GM21360 (cell line): ENCODE measurements around the gene PRKCH.

ENCODE experiments used
- ATAC-seq: cut with Tn5 transposase; IDR thresholded peaks from one replicate; pipeline ENCODE4 v1.9.1; 2021; ENCODE audit warnings: mild to moderate bottlenecking, moderate library complexity; ENCODE audit not compliant: unreplicated experiment

The PRKCH gene

DNA sequence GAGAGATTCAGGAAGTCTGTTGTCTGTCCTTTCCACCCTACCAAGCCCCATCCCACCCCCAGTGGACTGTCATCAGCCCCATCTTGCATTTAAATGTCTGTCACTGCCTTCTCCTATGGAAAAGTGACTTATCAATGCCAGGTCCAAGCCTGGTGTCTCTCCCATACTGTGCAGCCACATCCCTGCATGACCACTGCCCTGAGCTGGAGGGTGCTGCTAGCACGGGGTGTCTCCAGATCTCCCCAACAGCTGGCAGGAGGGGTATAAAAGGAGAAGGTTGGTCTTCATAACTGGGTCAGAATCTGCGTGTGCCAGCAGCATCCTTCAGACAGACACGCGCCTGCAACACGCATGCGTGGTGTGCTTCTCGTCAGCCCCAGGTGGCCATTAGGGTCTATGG is 219.6 kb downstream of the PRKCH start:
- ATAC-seq, result no peak

DNA sequence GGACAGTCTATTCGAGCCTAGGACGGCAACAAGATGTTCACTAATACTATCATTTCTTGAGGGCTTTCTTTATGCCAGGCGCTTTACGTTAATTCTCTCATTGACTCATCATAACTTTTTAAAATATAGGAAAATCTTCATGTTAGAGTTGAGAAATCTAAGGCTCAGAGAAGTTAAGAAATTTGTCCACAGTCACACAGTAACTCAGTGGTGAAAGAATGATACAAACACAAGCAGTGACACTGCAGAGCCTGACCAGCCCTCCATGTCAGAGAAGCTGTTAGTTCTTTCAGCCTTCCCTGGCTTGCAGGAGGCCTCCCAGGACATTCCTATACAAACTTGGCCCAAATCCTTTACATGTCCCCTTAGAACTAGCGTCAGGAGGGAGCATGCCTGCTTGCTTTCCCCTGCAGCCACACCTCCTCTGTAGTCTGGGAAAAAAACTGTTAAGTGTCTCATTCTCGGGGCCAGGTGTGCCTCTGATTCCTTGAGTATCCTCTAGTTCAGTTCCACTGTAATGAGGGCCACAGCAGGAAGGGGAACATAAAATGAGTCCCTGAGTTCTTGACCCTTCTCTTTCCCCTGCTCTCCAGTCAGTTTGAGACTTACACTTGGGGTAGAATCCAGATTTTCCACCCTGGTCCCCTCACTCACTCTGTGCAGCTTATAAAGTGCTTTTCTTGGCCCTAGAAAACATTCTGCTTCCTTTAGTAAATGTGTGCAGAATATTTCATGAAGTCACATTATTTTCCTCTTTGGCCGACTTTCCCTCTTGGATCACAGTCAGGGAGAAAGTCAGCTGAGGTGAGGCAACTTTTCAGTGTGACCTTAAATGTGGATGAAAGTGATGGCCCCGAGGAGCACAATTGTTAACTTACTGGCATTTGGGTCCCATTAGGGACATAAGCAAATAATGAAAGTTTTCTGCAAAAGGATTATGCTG is 221.7 kb downstream of the PRKCH start:
- ATAC-seq, result no peak

DNA sequence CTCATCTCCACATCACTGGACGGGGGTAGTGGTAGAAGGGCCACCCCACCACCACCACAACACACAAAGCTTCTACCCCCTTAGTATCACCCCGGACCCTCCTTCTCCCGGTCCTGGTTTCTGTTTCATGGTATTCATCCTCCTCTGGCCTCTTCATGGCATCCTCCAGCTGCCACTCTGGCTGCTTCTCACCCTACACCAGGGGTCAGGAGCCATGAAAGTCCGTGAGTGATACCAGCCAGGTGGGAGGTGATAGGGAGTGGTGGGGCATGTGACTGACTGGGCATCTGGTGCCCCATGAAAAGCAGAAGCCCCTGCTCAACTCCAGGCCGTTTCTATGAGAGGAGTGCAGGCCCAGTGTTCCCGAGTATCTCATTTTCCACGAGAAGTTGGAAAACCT is 222.6 kb downstream of the PRKCH start:
- ATAC-seq, result no peak

DNA sequence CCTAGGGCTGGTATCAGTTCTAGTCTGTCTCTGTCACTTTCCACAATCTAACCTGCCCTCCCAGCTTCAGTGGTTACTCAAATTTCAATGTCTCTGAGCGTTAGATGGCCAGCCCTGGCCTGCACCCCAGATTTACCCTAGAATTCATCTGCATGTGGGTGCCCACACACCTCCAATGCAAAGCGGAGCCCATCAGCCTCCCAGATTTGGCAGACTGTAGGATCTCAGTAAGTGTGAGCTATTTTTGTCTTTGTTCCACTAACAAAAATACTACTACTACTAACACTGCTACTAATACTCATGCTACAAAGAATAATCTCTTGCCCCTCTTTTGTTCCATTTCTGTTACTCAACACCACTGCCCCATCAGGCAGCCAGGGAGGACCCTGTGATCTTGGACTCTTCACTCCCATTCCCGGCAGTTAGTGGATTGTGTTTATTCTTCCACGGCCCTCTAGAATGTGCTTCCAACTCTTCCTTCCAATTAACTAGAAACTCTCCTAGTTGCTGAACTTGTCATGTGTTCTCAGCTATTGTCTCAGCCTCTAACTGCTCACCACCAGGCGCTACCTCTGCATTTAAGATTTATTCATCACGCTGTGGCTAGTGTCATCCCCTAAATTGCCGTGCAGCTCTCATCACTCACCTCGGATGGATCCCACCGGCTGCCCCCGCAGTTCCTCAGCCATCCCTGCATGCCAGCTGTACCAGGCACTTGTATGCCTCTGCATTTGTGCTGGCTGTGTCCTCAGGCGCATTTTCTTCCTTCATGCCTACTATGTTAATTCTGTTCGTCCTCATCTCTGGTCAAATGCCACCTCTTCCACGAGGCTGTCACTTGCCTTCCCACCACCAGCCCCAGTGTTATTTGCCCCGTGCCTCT is 223.3 kb downstream of the PRKCH start:
- ATAC-seq, result no peak

DNA sequence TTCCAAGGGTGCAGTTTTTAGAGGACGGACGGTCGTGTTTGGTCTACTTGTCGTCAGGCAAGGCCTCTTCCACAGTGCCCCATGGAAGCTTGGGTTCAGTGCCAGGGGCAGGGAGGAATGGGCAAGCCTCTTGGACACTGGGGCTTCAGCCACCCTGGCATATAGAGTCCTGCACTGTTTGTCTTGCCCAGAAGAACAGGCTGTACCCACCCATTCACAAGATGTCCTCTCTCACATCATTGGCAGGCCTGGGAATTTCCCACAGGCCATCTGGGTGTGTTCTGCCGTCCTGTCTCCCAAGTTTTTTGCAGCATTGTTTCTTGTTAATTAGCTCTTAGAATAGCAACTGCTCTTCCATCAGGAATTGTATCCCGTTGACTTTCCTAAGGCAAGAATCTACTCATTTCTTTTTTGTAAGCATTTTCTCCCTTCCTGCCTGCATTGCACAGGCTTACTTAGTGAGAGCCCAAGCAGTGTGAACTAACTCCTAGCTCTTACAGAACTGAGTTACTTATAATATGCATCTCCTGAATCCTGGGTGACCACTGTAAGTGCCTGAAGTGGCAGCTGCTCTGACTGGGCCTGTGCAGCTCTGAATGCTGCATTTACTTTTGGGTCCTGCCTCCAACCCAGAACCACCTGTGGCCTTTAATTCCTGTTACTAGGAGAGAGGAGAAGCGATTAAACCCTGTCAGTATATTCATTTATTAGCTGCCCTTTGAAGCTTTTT is 224.5 kb downstream of the PRKCH start:
- ATAC-seq, result no peak

DNA sequence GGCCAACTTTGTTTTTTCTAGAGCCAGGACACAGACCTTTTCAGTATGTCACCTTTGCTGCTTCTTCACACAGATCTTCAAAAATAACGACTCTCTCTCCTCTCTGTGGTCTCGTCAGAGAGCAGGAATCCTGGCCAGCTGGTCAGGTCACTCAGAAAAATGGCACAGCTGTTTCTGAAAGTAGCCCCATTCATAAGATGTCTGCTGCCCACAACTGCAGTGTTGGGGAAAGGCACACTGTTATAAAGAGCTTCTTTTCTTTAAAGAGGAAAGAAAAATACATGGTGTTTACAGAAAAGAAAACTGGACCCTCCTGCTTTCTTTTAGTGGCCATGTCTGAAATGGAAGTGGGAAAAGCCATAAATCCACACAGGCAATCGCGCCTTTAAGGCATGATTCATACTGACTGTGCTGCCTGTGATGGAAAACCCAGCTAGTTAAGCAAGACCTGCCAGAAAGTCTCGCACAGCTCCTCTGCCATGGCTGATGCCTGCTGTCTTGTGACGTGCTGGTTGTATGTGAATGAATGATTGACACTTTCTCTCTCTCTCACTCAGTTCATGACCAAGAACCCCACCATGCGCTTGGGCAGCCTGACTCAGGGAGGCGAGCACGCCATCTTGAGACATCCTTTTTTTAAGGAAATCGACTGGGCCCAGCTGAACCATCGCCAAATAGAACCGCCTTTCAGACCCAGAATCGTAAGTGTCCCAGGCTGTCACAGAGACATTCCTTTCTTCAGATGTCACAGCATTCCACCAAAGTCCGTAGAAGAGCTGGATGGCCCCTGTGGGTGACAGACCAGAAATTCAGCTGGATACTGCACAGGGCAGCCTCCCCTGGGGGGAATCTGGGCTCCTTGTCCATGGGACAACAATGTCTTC is 226.0 kb downstream of the PRKCH start:
- ATAC-seq, result no peak

DNA sequence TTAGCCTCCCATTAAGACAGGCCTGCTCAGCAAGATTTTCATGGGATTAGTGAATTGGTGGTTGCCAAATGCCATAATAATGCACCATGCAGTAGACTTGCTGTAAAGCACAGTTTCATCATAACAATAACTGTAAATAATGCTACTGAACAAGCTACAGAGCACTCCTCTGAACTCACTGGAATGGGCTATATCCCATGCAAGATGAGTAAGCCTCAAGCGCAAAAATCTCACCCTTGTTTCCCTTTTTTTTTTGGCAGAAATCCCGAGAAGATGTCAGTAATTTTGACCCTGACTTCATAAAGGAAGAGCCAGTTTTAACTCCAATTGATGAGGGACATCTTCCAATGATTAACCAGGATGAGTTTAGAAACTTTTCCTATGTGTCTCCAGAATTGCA is 228.0 kb downstream of the PRKCH start:
- ATAC-seq, result no peak

DNA sequence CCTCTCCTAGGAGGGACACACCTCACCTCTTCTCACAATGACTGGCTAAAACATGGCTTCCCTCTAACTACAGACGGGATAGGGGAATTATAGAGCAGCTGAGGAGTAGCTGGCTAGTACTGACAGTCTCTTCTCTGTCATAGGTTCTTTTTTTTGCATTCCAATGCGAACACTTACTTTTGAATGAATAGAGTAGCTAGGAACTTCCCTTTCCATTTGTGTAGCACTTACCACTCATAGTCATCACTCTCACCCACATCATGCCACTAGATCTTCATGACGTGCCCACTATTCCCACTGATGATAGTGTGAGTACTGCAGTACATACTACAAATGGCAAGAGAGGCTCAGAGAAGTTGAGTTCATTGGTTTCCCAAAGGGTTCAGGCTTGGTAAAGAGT is 230.0 kb downstream of the PRKCH start:
- no peak for ATAC-seq

DNA sequence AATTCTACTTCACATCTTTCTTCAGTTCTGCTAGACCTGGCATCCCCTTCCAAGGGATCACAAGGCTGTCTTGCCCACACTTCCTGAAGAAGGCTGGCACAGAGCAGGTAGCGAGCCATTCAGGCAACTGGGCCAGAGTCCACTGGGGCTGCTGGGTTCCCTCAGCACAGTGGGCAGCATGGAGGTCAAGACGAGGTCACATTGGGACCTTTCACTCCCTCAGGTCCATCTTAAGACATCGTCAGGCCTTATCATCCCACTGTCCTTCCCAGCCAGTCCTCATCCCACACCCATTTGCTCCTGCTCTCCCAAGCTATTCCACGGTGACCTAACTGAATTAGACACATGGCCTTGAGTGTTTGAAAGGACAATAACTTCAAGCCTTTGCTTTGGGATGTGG is 230.9 kb downstream of the PRKCH start:
- ATAC-seq, result no peak

DNA sequence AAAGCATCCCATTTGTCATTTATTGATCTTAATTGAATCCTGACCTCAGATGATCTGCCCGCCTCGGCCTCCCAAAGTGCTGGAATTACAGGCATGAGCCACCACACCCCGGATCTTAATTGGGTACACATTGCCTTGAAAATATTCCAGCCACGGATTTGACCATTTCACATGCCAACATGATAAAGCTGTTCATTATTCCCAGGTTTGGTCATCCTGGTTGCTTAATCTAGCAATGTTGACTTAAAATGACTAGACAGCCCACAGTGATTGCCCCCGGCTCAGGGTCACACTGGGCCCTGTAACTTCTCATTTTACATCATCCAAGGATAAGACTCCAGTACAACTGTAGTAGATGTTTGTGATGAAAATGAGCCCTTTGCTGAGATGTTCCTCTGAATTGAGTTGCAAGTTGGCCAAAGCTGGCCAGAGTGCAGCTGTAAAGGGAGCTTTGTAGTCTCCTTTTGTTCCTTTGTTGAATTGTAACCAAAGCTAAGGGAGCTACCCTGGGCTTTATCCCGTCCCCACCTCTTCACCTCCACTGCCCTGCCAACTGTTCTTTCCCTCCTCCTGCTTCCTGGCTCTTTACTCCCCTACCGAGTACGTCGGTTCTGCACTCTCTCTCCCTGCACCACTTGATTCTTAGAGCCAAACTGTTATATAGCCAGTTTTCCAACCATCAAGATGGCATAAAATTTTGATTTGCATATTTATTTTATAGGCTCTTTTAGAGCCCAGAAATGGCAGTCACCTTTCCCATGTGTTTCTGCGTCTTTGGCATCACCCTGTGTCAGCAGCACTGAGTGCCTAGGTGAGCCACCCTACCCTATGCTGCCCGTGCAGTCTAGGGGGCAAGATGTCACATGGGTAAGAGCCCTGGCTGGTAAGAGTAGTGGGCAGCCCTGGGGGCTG is 232.6 kb downstream of the PRKCH start:
- no peak for ATAC-seq

DNA sequence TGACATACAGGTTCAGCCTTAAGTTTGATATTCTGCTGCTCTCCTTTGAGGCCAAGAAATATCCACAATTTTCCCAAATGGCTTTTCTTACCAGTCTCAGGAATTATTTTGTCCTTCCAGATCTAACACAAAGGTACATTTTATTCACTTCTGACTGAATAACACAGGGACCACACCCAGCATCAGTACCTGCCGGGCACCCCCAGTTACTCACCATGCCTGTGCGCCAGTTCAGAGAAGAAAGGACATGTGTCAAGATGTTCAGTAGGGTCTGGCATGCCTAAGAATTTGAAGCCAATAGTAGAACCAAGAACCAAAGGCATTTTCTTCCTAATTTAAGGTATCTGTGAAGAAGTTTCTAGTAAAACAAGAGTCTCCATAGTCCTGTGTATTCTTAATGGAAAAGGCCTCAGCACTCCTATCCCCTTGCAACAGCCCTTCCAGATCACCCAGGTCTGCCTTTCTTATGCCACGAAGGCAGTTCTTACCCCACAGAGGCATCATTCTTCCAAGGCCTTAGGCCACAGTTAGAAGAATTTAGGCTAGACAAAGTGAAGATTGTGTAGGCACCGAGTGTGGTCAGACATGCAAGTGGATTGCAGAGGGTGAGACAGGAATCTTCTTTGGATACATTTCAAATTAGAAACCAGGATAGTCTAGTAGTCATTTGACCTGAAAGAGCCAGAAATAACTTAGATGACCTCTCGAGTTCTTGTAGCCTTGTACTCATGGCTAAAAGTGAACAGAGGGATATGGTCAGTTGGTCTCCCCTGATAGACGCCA is 233.9 kb downstream of the PRKCH start:
- no peak for ATAC-seq

DNA sequence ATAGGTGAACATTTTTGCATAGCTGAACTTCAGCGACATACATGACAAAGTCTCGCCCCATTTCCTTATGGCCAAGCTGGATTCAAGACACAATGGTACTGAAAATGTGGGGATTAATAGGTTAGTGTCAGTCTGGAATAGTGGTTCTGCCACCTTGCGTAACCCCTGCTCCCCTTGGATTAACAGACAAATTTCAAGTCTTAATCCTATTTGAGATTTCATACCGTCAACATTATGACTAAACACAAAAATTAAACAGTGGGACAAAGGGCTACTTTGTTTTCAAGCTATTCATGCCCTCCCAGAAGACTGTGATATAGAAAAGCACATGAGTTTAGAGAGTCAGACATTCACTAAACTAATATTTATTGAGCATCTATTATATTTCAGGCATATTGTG is 235.1 kb downstream of the PRKCH start:
- no peak for ATAC-seq

DNA sequence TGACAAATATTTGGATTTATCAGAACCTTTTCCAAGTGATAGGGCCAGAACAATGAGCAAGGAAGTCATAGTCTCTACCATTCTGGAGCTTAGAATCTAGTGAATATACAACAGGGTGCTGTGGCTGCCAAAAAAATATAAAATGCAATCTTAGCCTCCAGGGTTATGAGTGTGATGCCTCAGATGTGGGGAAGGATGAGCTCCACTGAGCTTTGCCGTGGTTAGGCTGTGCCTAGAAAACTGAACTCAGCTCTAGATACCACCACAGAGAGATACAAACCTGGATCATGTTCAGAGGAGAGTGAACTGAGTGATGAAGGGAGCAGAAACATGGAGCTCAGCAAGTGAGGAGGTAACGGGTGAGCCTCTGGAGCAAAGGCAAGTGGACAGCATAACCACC is 235.9 kb downstream of the PRKCH start:
- no peak for ATAC-seq

DNA sequence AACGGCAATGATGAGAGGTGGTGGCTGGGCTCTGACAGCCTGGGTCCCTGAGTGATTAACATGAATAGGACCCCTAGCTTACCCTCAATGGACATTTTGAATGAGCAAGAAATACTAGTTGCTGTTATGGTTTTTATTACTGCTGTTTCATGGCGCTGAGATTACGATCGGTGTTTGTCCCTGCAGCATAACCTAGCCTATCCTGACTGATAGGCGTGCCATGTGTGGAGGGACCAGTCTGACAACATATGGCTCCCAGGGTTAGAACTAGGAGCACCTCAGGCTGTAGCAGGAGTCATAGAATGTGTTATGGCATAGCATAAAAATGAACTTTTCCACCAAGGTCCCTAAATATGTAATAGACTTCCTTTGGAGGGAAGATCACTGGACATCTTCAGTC is 236.5 kb downstream of the PRKCH start:
- no peak for ATAC-seq

DNA sequence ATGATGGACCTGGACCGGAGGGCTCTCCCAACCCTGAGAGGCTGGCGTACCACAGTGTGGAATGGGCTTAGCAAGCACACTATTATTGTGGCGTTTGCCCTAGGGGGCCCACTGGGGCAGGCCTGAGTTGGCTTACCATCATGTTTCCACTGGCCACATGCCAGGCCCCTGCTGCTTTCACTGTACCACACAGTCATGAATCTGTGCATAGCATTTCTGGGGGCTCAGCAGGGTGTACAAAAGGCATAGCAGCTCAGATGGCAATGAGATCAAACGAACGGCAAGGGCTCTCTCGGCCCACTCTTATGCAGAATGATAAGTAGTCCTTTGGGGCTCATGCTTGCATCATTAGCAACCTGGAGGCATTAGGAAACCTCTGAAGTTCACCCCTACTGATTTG is 236.9 kb downstream of the PRKCH start:
- ATAC-seq, result no peak

DNA sequence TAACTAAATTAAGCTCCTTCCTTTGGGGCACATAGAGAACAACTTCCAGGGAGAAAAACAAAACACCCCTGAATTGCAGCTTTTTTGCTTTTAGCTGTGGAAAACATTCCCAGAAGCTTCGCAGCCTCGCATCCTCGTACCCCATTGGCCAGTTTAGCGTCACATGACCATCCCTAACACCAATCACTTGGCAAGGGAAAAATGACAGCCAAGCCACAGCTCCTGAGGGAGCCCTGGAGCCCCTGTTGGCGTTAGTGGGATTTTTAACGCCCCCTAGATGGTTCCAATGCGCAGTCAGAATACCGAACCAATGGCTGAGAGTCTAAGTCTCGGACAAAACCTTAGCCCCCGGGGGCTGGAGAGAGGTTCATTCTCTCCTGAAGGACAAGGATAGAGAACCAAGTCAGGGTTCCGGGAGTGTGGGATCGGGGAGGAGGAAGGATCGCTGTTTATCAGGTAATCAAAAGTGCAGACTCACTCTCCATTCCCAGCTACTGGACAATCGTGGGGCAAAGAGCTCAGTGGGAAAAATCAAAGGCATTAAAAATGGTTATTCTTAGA is 238.3 kb downstream of the PRKCH start:
- no peak for ATAC-seq

DNA sequence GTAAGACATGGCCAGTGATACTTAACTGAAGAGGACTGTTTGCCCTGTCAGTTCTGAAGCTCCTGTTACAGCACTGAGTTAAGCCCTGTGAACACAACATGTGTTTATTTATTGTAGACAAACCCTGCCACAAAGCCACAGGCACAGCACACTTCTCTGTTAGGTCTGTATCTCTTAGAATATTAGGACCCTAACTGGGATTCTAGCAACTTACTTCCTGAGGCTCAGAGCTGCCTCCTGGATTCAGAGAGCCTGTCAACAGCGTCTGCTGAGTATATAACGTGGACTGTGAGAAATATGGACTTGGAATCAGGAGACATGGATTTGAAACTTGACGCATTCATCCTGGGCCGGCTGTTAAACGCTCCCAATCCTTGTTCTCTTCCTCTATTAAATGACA is 238.9 kb downstream of the PRKCH start:
- ATAC-seq, result no peak

DNA sequence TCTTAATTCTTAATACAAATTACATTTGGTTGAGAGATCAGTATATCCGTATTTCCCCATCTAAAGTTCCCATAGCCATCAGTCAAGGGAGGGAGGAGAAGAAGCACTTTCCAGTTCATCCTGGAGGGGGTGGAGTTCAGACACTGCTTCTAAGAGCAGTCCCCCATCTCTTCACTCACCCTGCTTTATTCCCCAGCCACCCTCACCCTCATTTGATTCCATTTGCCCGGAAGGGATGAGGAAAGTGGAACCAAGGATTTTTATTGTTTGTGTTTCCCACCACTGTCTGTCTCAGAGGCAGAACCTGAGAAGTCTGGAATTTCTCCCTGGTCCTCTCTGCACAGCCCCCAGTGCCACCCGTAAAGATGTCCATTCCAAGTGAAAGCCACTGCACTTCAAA is 239.7 kb downstream of the PRKCH start:
- ATAC-seq, result no peak
